Tibial nerve (tissue), 4 donors: ENCODE measurements around the gene PDPN. TPM values are rescaled to one million over a fixed set of nuclear protein-coding genes. Genes with fewer than 3 reads are reported as not detected.

Source experiments
- DNase-seq, 2 donors: peaks; one replicate each; pipeline ENCODE4 v3.0.0-alpha.2; 2019; ENCODE audit warnings: low spot score in 2 of 2
- H3K27ac ChIP-seq, 4 donors: fragments of 200-600 bp; sonication (generic) in 3 of 4; one replicate each; pipeline ENCODE4 v1.5.1; 2017 to 2019; ENCODE audit warnings: mild to moderate bottlenecking in 1 of 4
- H3K27me3 ChIP-seq, 2 donors: fragments of 200-600 bp; sonication (generic) in 1 of 2; one replicate each; pipeline versions ENCODE4 v1.5.1 to v1.6.0; 2017 to 2019
- H3K36me3 ChIP-seq, 3 donors: fragments of 200-600 bp; sonication (generic); one replicate each; pipeline ENCODE4 v1.5.1; 2018 to 2019
- H3K4me1 ChIP-seq, 4 donors: fragments of 200-600 bp; sonication (generic) in 3 of 4; one replicate each; pipeline ENCODE4 v1.5.1; 2017 to 2019
- H3K4me3 ChIP-seq, 4 donors: fragments of 200-600 bp; sonication (generic) in 3 of 4; one replicate each; pipeline ENCODE4 v1.5.1; 2017 to 2019; ENCODE audit warnings: mild to moderate bottlenecking in 1 of 4, moderate library complexity in 1 of 4
- H3K9me3 ChIP-seq, 4 donors: fragments of 200-600 bp; sonication (generic) in 3 of 4; one replicate each; pipeline ENCODE4 v1.5.1; 2017 to 2019
- CTCF ChIP-seq, 5 experiments: fragments of 200-600 bp in 3 of 5; fragments of 450-650 bp in 2 of 5; sonication (generic) in 3 of 5; IDR thresholded peaks; one replicate each; pipeline ENCODE4 v1.5.1; 2016 to 2019; ENCODE audit warnings: antibody characterized with exemption in 5 of 5, mild to moderate bottlenecking in 3 of 5, moderate library complexity in 2 of 5
- EP300 ChIP-seq, 2 donors: sonication (generic); formaldehyde crosslinking; IDR thresholded peaks; one replicate each; pipeline ENCODE4 v1.6.1; 2017; ENCODE audit warnings: antibody characterized with exemption in 2 of 2, mild to moderate bottlenecking in 1 of 2
- POLR2A ChIP-seq, 2 donors: fragments of 450-650 bp; IDR thresholded peaks; one replicate each; pipeline ENCODE4 v1.6.1; 2017; ENCODE audit warnings: antibody characterized with exemption in 2 of 2, mild to moderate bottlenecking in 2 of 2, moderate library complexity in 2 of 2
- WGBS, 2 donors: methylation state at CpG; one replicate each; pipeline ENCODE4 v1.1.5; 2018; 5-methylcytosine and 5-hydroxymethylcytosine counted together
- total RNA-seq, 4 donors: library from RNA; depleted of rRNA; stranded (reverse); fragments of >200 nt; gene quantifications; one replicate each; pipeline ENCODE4 v1.1.0, GENCODE V29; 2016

The PDPN gene
- total RNA-seq, 4 donors from 2014 or later = 16.2 to 25.7 (median 21.2) TPM

- no peak overlapping the region for H3K4me3 ChIP-seq
- no peak for TF ChIP-seq POLR2A (IDR thresholded peaks at IDR 0.05)
- TF ChIP-seq EP300 (IDR thresholded peaks at IDR 0.05) = no peak
- no peak for TF ChIP-seq CTCF (IDR thresholded peaks at IDR 0.05)
These were observed 5.5 kb downstream of the PDPN start for GRCh38 chr1:13588946-13589796.

GRCh38 chr1:13590486-13590885, 6.9 kb downstream of the PDPN start:
- Histone ChIP-seq H3K4me3 (no peak overlapping the region), H3K4me1 (peaks cover 0 to 51% (median 29%) of the 10 kb centered on the region in 4 donors), H3K27me3 (no peaks in the 10 kb centered on the region), H3K27ac (no peak overlapping the region), H3K9me3 (no peaks in the 10 kb centered on the region), H3K36me3 (peaks cover 0 to 6% (median 0%) of the 10 kb centered on the region in 3 donors)
- TF ChIP-seq EP300 (IDR thresholded peaks at IDR 0.05) = no peak
- TF ChIP-seq CTCF (IDR thresholded peaks at IDR 0.05) = no peak
- no peak for TF ChIP-seq POLR2A (IDR thresholded peaks at IDR 0.05)
- 83 to 88% methylated on average over 7 of the region's 7 CpGs for WGBS, 2 donors
- no peak for DNase-seq

More at GRCh38 chr1:13588946-13589796, 5.5 kb downstream of the PDPN start:
- Histone ChIP-seq H3K27me3 (no peaks in the 10 kb centered on the region), H3K4me1 (peaks cover 0 to 58% (median 32%) of the 10 kb centered on the region in 4 donors), H3K36me3 (peaks cover 0 to 6% (median 0%) of the 10 kb centered on the region in 3 donors), H3K27ac (peak overlapping the region in 1 of 4 donors; percentile 95), H3K9me3 (no peaks in the 10 kb centered on the region)
- DNase-seq = no peak
- WGBS, 2 donors = 75 to 80% methylated on average over 11 of the region's 11 CpGs

- Histone ChIP-seq H3K27ac (peak overlapping the region; percentile 32 to 93 (median 76)), H3K4me1 (peaks cover 0 to 23% (median 15%) of the 10 kb centered on the region in 4 donors), H3K4me3 (peak overlapping the region in 1 of 4 donors; percentile 1), H3K9me3 (no peaks in the 10 kb centered on the region), H3K36me3 (peaks cover 0 to 12% (median 0%) of the 10 kb centered on the region in 3 donors), H3K27me3 (no peaks in the 10 kb centered on the region)
- 12 to 15% methylated on average over 10 of the region's 10 CpGs for WGBS, 2 donors
- peak; percentile 45 to 71 for DNase-seq
- no peak for TF ChIP-seq POLR2A (IDR thresholded peaks at IDR 0.05)
- peak in 1 of 2 donors; percentile 85 for TF ChIP-seq EP300 (IDR thresholded peaks at IDR 0.05)
These were observed 10.0 kb downstream of the PDPN start for GRCh38 chr1:13593511-13594131.

GRCh38 chr1:13595411-13595810, 11.8 kb downstream of the PDPN start:
- Histone ChIP-seq H3K36me3 (peaks cover 0 to 12% (median 0%) of the 10 kb centered on the region in 3 donors), H3K27me3 (no peaks in the 10 kb centered on the region), H3K27ac (peak overlapping the region in 2 of 4 donors; percentile 2 to 13), H3K9me3 (no peaks in the 10 kb centered on the region), H3K4me1 (peaks cover 0 to 23% (median 15%) of the 10 kb centered on the region in 4 donors), H3K4me3 (no peak overlapping the region)
- DNase-seq = no peak
- whole genome bisulfite sequencing, 2 donors = 87 to 94% methylated on average over 10 of the region's 10 CpGs
- no peak for TF ChIP-seq POLR2A (IDR thresholded peaks at IDR 0.05)
- TF ChIP-seq CTCF (IDR thresholded peaks at IDR 0.05) = no peak
- TF ChIP-seq EP300 (IDR thresholded peaks at IDR 0.05) = no peak

- H3K36me3 ChIP-seq = peaks cover 0 to 6% (median 0%) of the 10 kb centered on the region in 3 donors
- DNase-seq = no peak
- H3K4me1 ChIP-seq = peaks cover 0 to 23% (median 15%) of the 10 kb centered on the region in 4 donors
- H3K9me3 ChIP-seq = no peaks in the 10 kb centered on the region
- H3K27me3 ChIP-seq = no peaks in the 10 kb centered on the region
- no peak for TF ChIP-seq EP300 (IDR thresholded peaks at IDR 0.05)
- TF ChIP-seq POLR2A (IDR thresholded peaks at IDR 0.05) = no peak
- TF ChIP-seq CTCF (IDR thresholded peaks at IDR 0.05) = no peak
- H3K27ac ChIP-seq = peak overlapping the region in 2 of 4 donors; percentile 18 to 42
- H3K4me3 ChIP-seq = no peak overlapping the region
- WGBS, 2 donors = 50 to 57% methylated on average over 7 of the region's 7 CpGs
These were observed 13.5 kb downstream of the PDPN start for GRCh38 chr1:13597166-13597565.
